ENCODE results near the gene ZNF700. TPM values are rescaled to one million over a fixed set of nuclear protein-coding genes. Genes with fewer than 3 reads are reported as not detected.
"Not testable (repeated sequence)": the region's sequence is repeated elsewhere in the genome, so short reads cannot be mapped to it uniquely, and the experiment has no call there.

ZNF700 gene
- total and polyA plus RNA-seq, 2 donors (not counting 1 experiment from before 2014, with no cell fraction given): 14.3 to 34.9 TPM

- Histone ChIP-seq H3K4me1 (ENCODE audit: control insufficient read depth in 2 of 2, insufficient read depth in 2 of 2, low read length in 2 of 2) (peaks cover 10 to 24% of the 10 kb centered on the region in 2 donors), H3K9me3 (ENCODE audit: control extremely low read depth in 1 of 3, control insufficient read depth in 2 of 3, insufficient read depth in 1 of 3, low read length in 2 of 3) (no peaks in the 10 kb centered on the region), H3K79me2 (ENCODE audit: control insufficient read depth, insufficient read depth, low read length) (peaks cover 16% of the 10 kb centered on the region), H2AFZ (ENCODE audit: insufficient read depth, low read depth, low read length, poor library complexity, severe bottlenecking) (no peak overlapping the region), H3K27ac (ENCODE audit: low read length in 2 of 2) (no peak overlapping the region), H3K4me2 (replicated peaks; ENCODE audit: low read depth, low read length, poor library complexity, severe bottlenecking) (no peak overlapping the region), H4K20me1 (ENCODE audit: control insufficient read depth, insufficient read depth, low read length, poor library complexity, severe bottlenecking) (no peaks in the 10 kb centered on the region), H3K27me3 (replicated peaks in 1 of 4; ENCODE audit: control extremely low read depth in 1 of 4, control insufficient read depth in 3 of 4, insufficient read depth in 4 of 4, low read length in 3 of 4) (no peaks in the 10 kb centered on the region), H3K4me3 (ENCODE audit: control extremely low read depth in 1 of 5, extremely low read depth in 1 of 5, insufficient read depth in 1 of 5, low read depth in 2 of 5, low read length in 4 of 5) (no peak overlapping the region), H3K36me3 (replicated peaks in 1 of 2; ENCODE audit: control extremely low read depth in 1 of 2, control insufficient read depth in 1 of 2, extremely low read depth in 1 of 2, insufficient read depth in 2 of 2, low read length in 1 of 2) (no peaks in the 10 kb centered on the region), H3K9ac (ENCODE audit: low read length) (no peak overlapping the region)
- TF ChIP-seq CTCF (IDR thresholded peaks at IDR 0.05) (no peak), EZH2 (IDR thresholded peaks at IDR 0.05; ENCODE audit: borderline replicate concordance, insufficient read depth, low read depth, low read length, poor library complexity, severe bottlenecking) (no peak)
- no peaks in the 10 kb centered on the region for H3K9me3 Mint-ChIP-seq (ENCODE audit: insufficient read depth)
- no peaks in the 10 kb centered on the region for H3K27me3 Mint-ChIP-seq
- ChIA-PET CTCF (interaction anchor here (0.6 to 7.2 kb wide), 9 partner anchors 41 to 223 kb away, joined by 3 to 173 read pairs (median 22); partner anchors contain the start of genes ZNF20, ZNF491 and ZNF763), POLR2A (no interaction called here)
- intact Hi-C loops (cut with micrococcal nuclease): loop anchor here (2.0 to 5.0 kb wide), 2 partner anchors 137 to 440 kb away; partner anchors contain the start of gene ELAVL3
- ATAC-seq (ENCODE audit: low read depth): no peak
- no peak overlapping the region for H3K4me3 Mint-ChIP-seq
- no CpG with 5 or more reads among the region's 6 CpGs for WGBS (ENCODE audit: insufficient coverage)
- no peak overlapping the region for H3K27ac Mint-ChIP-seq
- no peak for DNase-seq
- peaks cover 27% of the 10 kb centered on the region for H3K4me1 Mint-ChIP-seq
Observed at GRCh38 chr19:11921852-11922495, 2.9 kb upstream of the ZNF700 start.

GRCh38 chr19:11925651-11926187 is 812 bp downstream of the ZNF700 start:
- not testable (repeated sequence) for ATAC-seq (ENCODE audit: low read depth); H3K9me3 Mint-ChIP-seq (ENCODE audit: insufficient read depth); H3K27me3 ChIP-seq (replicated peaks in 1 of 4; ENCODE audit: control extremely low read depth in 1 of 4, control insufficient read depth in 3 of 4, insufficient read depth in 4 of 4, low read length in 3 of 4); H3K27me3 Mint-ChIP-seq; H3K9me3 ChIP-seq (ENCODE audit: control extremely low read depth in 1 of 3, control insufficient read depth in 2 of 3, insufficient read depth in 1 of 3, low read length in 2 of 3); DNase-seq; H3K36me3 ChIP-seq (replicated peaks in 1 of 2; ENCODE audit: control extremely low read depth in 1 of 2, control insufficient read depth in 1 of 2, extremely low read depth in 1 of 2, insufficient read depth in 2 of 2, low read length in 1 of 2)
- peaks cover 44% of the 10 kb centered on the region for H3K4me1 Mint-ChIP-seq
- POLR2A ChIA-PET: interaction anchor here (2.2 to 2.4 kb wide), 2 partner anchors 62 to 215 kb away, joined by 15 to 33 read pairs; partner anchors contain the start of gene ZNF20
- H4K20me1 ChIP-seq (ENCODE audit: control insufficient read depth, insufficient read depth, low read length, poor library complexity, severe bottlenecking): peaks cover 27% of the 10 kb centered on the region
- peak overlapping the region; percentile 82 for H3K9ac ChIP-seq (ENCODE audit: low read length)
- peaks cover 51% of the 10 kb centered on the region for H3K79me2 ChIP-seq (ENCODE audit: control insufficient read depth, insufficient read depth, low read length)
- H3K4me1 ChIP-seq (ENCODE audit: control insufficient read depth in 2 of 2, insufficient read depth in 2 of 2, low read length in 2 of 2): peaks cover 10 to 28% of the 10 kb centered on the region in 2 donors
- peak overlapping the region; percentile 92 for H3K27ac Mint-ChIP-seq
- H3K4me3 Mint-ChIP-seq: peak overlapping the region; percentile 98
- peak overlapping the region; percentile 79 for H3K4me2 ChIP-seq (replicated peaks; ENCODE audit: low read depth, low read length, poor library complexity, severe bottlenecking)
- H3K4me3 ChIP-seq (ENCODE audit: control extremely low read depth in 1 of 5, extremely low read depth in 1 of 5, insufficient read depth in 1 of 5, low read depth in 2 of 5, low read length in 4 of 5): peak overlapping the region; percentile 78 to 97 (median 80)
- H3K27ac ChIP-seq (ENCODE audit: low read length in 2 of 2): peak overlapping the region; percentile 95 to 97
- peak overlapping the region; percentile 87 for H2AFZ ChIP-seq (ENCODE audit: insufficient read depth, low read depth, low read length, poor library complexity, severe bottlenecking)
- CTCF ChIA-PET: interaction anchor here (6.6 to 7.2 kb wide), 2 partner anchors 38 to 63 kb away, joined by 87 to 173 read pairs; partner anchors contain the start of gene ZNF763
- intact Hi-C loops (cut with micrococcal nuclease): loop anchor here (2.0 kb wide), 2 partner anchors 45 to 77 kb away; partner anchors contain the start of gene ZNF439
- 0% methylated on average over 8 of the region's 10 CpGs for WGBS (ENCODE audit: insufficient coverage)

All from B cell (primary cell).